OCI-LY7 (cell line): ENCODE data around the gene OR13C4. TPM values are rescaled to one million over a fixed set of nuclear protein-coding genes. Genes with fewer than 3 reads are reported as not detected.
"Not testable (repeated sequence)": the region's sequence is repeated elsewhere in the genome, so short reads cannot be mapped to it uniquely, and the experiment has no call there.

ENCODE experiments used
- BruUV-seq: library from RNA; stranded (reverse); fragments of 400-500 nt; replicated peaks from 2 replicates; lab custom pipeline; 2021; lab: Mats Ljungman, UMichigan
- CTCF ChIA-PET: fragments of 300-600 bp; sonication (Branson Sonifier 250); formaldehyde crosslinking; loops from one replicate; lab custom pipeline; 2022; ENCODE audit warnings: antibody characterized with exemption; ENCODE audit not compliant: unreplicated experiment; lab: Charles Lee
- POLR2A ChIA-PET: fragments of 300-600 bp; sonication (Branson Sonifier 250); formaldehyde crosslinking; loops from one replicate; lab custom pipeline; 2022; ENCODE audit warnings: antibody characterized with exemption; lab: Charles Lee
- DNase-seq: peaks from one replicate; pipeline ENCODE4 v3.0.0-alpha.2; 2015; ENCODE audit warnings: low spot score
- H2AFZ ChIP-seq: fragments of 200-600 bp; sonication (generic), shearing (Covaris generic); 2 replicates; pipeline ENCODE4 v1.6.1; 2014; ENCODE audit warnings: mild to moderate bottlenecking, antibody characterized with exemption, low read length, moderate library complexity
- H3K27ac ChIP-seq: fragments of 200-600 bp; sonication (generic); 2 replicates; pipeline ENCODE4 v1.5.1; 2014; ENCODE audit warnings: mixed run types, low read depth, mild to moderate bottlenecking, moderate library complexity, low read length, inconsistent platforms; ENCODE audit not compliant: poor library complexity, severe bottlenecking
- H3K36me3 ChIP-seq: fragments of 200-600 bp; sonication (generic); 2 replicates; pipeline ENCODE4 v1.6.1; 2014; ENCODE audit warnings: mild to moderate bottlenecking, antibody characterized with exemption, low read length, moderate library complexity, mixed read lengths; ENCODE audit not compliant: insufficient read depth
- H3K4me1 ChIP-seq: fragments of 200-600 bp; sonication (generic); 2 replicates; pipeline ENCODE4 v1.5.1; 2014; ENCODE audit warnings: mild to moderate bottlenecking, low read length; ENCODE audit not compliant: insufficient read depth, poor library complexity, severe bottlenecking
- H3K4me2 ChIP-seq: fragments of 200-600 bp; sonication (generic); 2 replicates; pipeline ENCODE4 v1.6.1; 2014; ENCODE audit warnings: mild to moderate bottlenecking, low read length
- H3K4me3 ChIP-seq: fragments of 200-600 bp; sonication (generic); 2 replicates; pipeline ENCODE4 v1.5.1; 2014; ENCODE audit warnings: mild to moderate bottlenecking, low read depth, low read length; ENCODE audit not compliant: poor library complexity, severe bottlenecking
- H3K79me2 ChIP-seq: fragments of 200-600 bp; sonication (generic); 2 replicates; pipeline ENCODE4 v1.6.1; 2016; ENCODE audit warnings: low read depth, mild to moderate bottlenecking, low read length, moderate library complexity, mixed read lengths; ENCODE audit not compliant: insufficient read depth
- H3K9me2 ChIP-seq: fragments of 200-600 bp; sonication (generic); 2 replicates; pipeline ENCODE4 v1.6.1; 2016; ENCODE audit warnings: mild to moderate bottlenecking, low read length, mixed read lengths; ENCODE audit not compliant: insufficient read depth
- H3K9me3 ChIP-seq: fragments of 200-600 bp; sonication (generic); 2 replicates; pipeline ENCODE4 v1.6.1; 2014; ENCODE audit warnings: mild to moderate bottlenecking, mixed run types, low read length, mixed read lengths
- H4K20me1 ChIP-seq: fragments of 200-600 bp; sonication (generic); 2 replicates; pipeline ENCODE4 v1.6.1; 2014; ENCODE audit warnings: mild to moderate bottlenecking, antibody characterized with exemption, low read length, moderate library complexity, mixed read lengths; ENCODE audit not compliant: insufficient read depth
- CTCF ChIP-seq: fragments of 200-600 bp; sonication (generic); conservative IDR thresholded peaks from 2 replicates; pipeline ENCODE4 v1.5.1; 2014; ENCODE audit warnings: mild to moderate bottlenecking, antibody characterized with exemption, low read length, moderate library complexity, mixed read lengths
- EZH2phosphoT487 ChIP-seq: fragments of 200-600 bp; sonication (generic); IDR thresholded peaks from 2 replicates; pipeline ENCODE4 v1.6.1; 2018; ENCODE audit warnings: low read depth, borderline replicate concordance, mild to moderate bottlenecking, mixed run types, antibody characterized with exemption, low read length, moderate library complexity, mixed read lengths
- intact Hi-C: fragments of 100-400 bp; cut with micrococcal nuclease; formaldehyde crosslinking; loops from one replicate; pipeline ENCODE4 v1.10.0; 2022; ENCODE audit not compliant: unreplicated experiment
- total RNA-seq, 2 experiments: library from RNA; depleted of rRNA in 1 of 2; stranded (reverse); fragments of >200 nt in 1 of 2; shearing (Covaris generic) in 1 of 2; gene quantifications; 2 replicates each; pipeline ENCODE4 v1.2.3, GENCODE V29; 2014 to 2022

Gene OR13C4
- total RNA-seq, 2 experiments from 2014 or later, result not detected

GRCh38 chr9:104539275-104539674, 12.3 kb upstream of the OR13C4 start:
- H2AFZ ChIP-seq, result no peak overlapping the region
- no peak overlapping the region for H3K4me2 ChIP-seq
- intact Hi-C loops, result no loop called here
- no peak overlapping the region for H3K27ac ChIP-seq
- no peaks in the 10 kb centered on the region for H3K4me1 ChIP-seq
- no peak overlapping the region for H3K4me3 ChIP-seq
- ChIA-PET CTCF (no interaction called here), POLR2A (interaction anchor here (0.6 to 0.7 kb wide), 2 partner anchors 755 to 802 kb away, joined by 4 to 12 read pairs; no protein-coding TSS in a partner anchor)
- no peak for DNase-seq
- BruUV-seq, result no TSS peak
- H3K9me3 ChIP-seq, result no peaks in the 10 kb centered on the region
- no peaks in the 10 kb centered on the region for H3K36me3 ChIP-seq
- H3K9me2 ChIP-seq, result no peaks in the 10 kb centered on the region
- TF ChIP-seq CTCF (no peak), EZH2phosphoT487 (no peak)
- H3K79me2 ChIP-seq, result no peaks in the 10 kb centered on the region
- H4K20me1 ChIP-seq, result no peaks in the 10 kb centered on the region

- no peaks in the 10 kb centered on the region for H4K20me1 ChIP-seq
- H2AFZ ChIP-seq, result no peak within 1 kb of the TSS
- no TSS peak for BruUV-seq
- intact Hi-C loops, result no loop called here
- DNase-seq, result no peak
- H3K9me2 ChIP-seq, result no peaks in the 10 kb centered on the region
- no peak for TF ChIP-seq CTCF
- TF ChIP-seq EZH2phosphoT487, result no peak
- no peak within 1 kb of the TSS for H3K4me3 ChIP-seq
- no peaks in the 10 kb centered on the region for H3K9me3 ChIP-seq
- no peak within 1 kb of the TSS for H3K4me2 ChIP-seq
- H3K4me1 ChIP-seq, result no peaks in the 10 kb centered on the region
- CTCF ChIA-PET, result no interaction called here
- POLR2A ChIA-PET, result interaction anchor here (0.7 kb wide), 1 partner anchor 43 kb away, joined by 3 read pairs; no protein-coding TSS in a partner anchor
- no peak within 1 kb of the TSS for H3K27ac ChIP-seq
- H3K36me3 ChIP-seq, result no peaks in the 10 kb centered on the region
- no peaks in the 10 kb centered on the region for H3K79me2 ChIP-seq
Measured at GRCh38 chr9:104536756-104537155, 9.7 kb upstream of the OR13C4 start, which contains the start of gene OR13C3. OR13C3 (minus strand) TSS chr9:104536856; CDS start chr9:104536723, 133 bp downstream.

GRCh38 chr9:104520241-104520640, 6.8 kb downstream of the OR13C4 start:
- H3K36me3 ChIP-seq, DNase-seq, H2AFZ ChIP-seq, H3K9me2 ChIP-seq, BruUV-seq, POLR2A ChIA-PET, H3K9me3 ChIP-seq, H3K4me1 ChIP-seq, H4K20me1 ChIP-seq, CTCF ChIA-PET, H3K4me2 ChIP-seq, intact Hi-C loops, H3K4me3 ChIP-seq, H3K79me2 ChIP-seq, H3K27ac ChIP-seq: not testable (repeated sequence)
